CD4-positive, alpha-beta T cell treated with Interleukin-10 for 1 hour (primary cell): ENCODE measurements around the gene HSD3B2.

ENCODE experiments used
- DNase-seq: peaks from one replicate; pipeline ENCODE4 v3.0.0-alpha.2; 2020

The HSD3B2 gene

GRCh38 chr1:119467219-119467618 is 52.3 kb downstream of the HSD3B2 start:
- no peak for DNase-seq

- no peak for DNase-seq
Measured at GRCh38 chr1:119467857-119468668, 53.1 kb downstream of the HSD3B2 start.

GRCh38 chr1:119469741-119470140 is 54.8 kb downstream of the HSD3B2 start:
- no peak for DNase-seq

GRCh38 chr1:119470377-119470776 is 55.4 kb downstream of the HSD3B2 start:
- DNase-seq = no peak

- DNase-seq = no peak
Measured at GRCh38 chr1:119470958-119471357, 56.0 kb downstream of the HSD3B2 start.

GRCh38 chr1:119471566-119471965 is 56.6 kb downstream of the HSD3B2 start:
- no peak for DNase-seq

- DNase-seq = no peak
Measured at GRCh38 chr1:119472080-119472818, 57.3 kb downstream of the HSD3B2 start.
